B cell (primary cell): ENCODE data around the gene NUAK2. TPM values are rescaled to one million over a fixed set of nuclear protein-coding genes. Genes with fewer than 3 reads are reported as not detected.

ENCODE experiments used
- ATAC-seq: fragments of 200-7000 bp; cut with Tn5 transposase; one replicate; pipeline ENCODE4 v1.10.0; 2021; ENCODE audit warnings: low read depth, mild to moderate bottlenecking, moderate number of reproducible peaks, moderate library complexity
- CTCF ChIA-PET: fragments of 350-600 bp; sonication (Branson Sonifier 250); formaldehyde crosslinking; loops from one replicate; lab custom pipeline; 2021; ENCODE audit warnings: antibody characterized with exemption, inconsistent platforms; lab: Charles Lee
- POLR2A ChIA-PET: fragments of 350-600 bp; sonication (Branson Sonifier 250); formaldehyde crosslinking; loops from one replicate; lab custom pipeline; 2021; ENCODE audit warnings: antibody characterized with exemption; lab: Charles Lee
- DNase-seq: peaks from one replicate; pipeline ENCODE4 v3.0.0; 2013
- H2AFZ ChIP-seq: 2 replicates; pipeline ENCODE4 v1.6.1; 2012; ENCODE audit warnings: mild to moderate bottlenecking, low read depth, low read length; ENCODE audit not compliant: insufficient read depth, poor library complexity, severe bottlenecking
- H3K27ac ChIP-seq, 2 donors: 1 replicate in 1 of 2; 2 replicates in 1 of 2; pipeline ENCODE4 v1.5.1; 2012 to 2013; ENCODE audit warnings: low read length in 2 of 2, mild to moderate bottlenecking in 2 of 2, moderate library complexity in 1 of 2
- H3K27me3 ChIP-seq, 4 experiments: fragments of 200-600 bp in 1 of 4; sonication (generic) in 1 of 4; replicated peaks in 1 of 4; 1 replicate in 2 of 4; 2 replicates in 2 of 4; pipeline versions ENCODE4 v1.6.1 to v1.7.0; 2013 to 2016; ENCODE audit warnings: low read length in 3 of 4, mild to moderate bottlenecking in 2 of 4, mixed read lengths in 1 of 4, moderate library complexity in 1 of 4; ENCODE audit not compliant: insufficient read depth in 4 of 4, control insufficient read depth in 3 of 4; ENCODE audit errors: control extremely low read depth in 1 of 4
- H3K36me3 ChIP-seq, 2 experiments: replicated peaks in 1 of 2; 1 replicate in 1 of 2; 2 replicates in 1 of 2; pipeline versions ENCODE4 v1.6.1 to v1.7.1; 2013; ENCODE audit warnings: low read length in 1 of 2; ENCODE audit not compliant: insufficient read depth in 2 of 2, control insufficient read depth in 1 of 2; ENCODE audit errors: control extremely low read depth in 1 of 2, extremely low read depth in 1 of 2
- H3K4me1 ChIP-seq, 2 donors: fragments of 200-600 bp in 1 of 2; sonication (generic) in 1 of 2; 1 replicate in 1 of 2; 2 replicates in 1 of 2; pipeline versions ENCODE4 v1.5.1 to v1.6.1; 2013 to 2017; ENCODE audit warnings: low read length in 2 of 2; ENCODE audit not compliant: control insufficient read depth in 2 of 2, insufficient read depth in 2 of 2
- H3K4me2 ChIP-seq: replicated peaks from 2 replicates; pipeline ENCODE3; 2012; ENCODE audit warnings: mild to moderate bottlenecking, low read depth, low read length; ENCODE audit not compliant: poor library complexity, severe bottlenecking
- H3K4me3 ChIP-seq, 5 experiments: fragments of 200-600 bp in 1 of 5; sonication (generic) in 1 of 5; 1 replicate in 3 of 5; 2 replicates in 2 of 5; pipeline versions ENCODE4 v1.5.1 to v1.7.0; 2011 to 2016; ENCODE audit warnings: low read length in 4 of 5, mild to moderate bottlenecking in 4 of 5, low read depth in 2 of 5, control low read depth in 1 of 5, moderate library complexity in 1 of 5; ENCODE audit not compliant: insufficient read depth in 1 of 5; ENCODE audit errors: control extremely low read depth in 1 of 5, extremely low read depth in 1 of 5
- H3K79me2 ChIP-seq: fragments of 200-600 bp; sonication (generic); one replicate; pipeline ENCODE4 v1.6.0; 2016; ENCODE audit warnings: low read length; ENCODE audit not compliant: control insufficient read depth, insufficient read depth
- H3K9ac ChIP-seq: fragments of 200-600 bp; sonication (generic); 2 replicates; pipeline ENCODE4 v1.6.1; 2017; ENCODE audit warnings: mild to moderate bottlenecking, low read length, moderate library complexity
- H3K9me3 ChIP-seq, 3 donors: one replicate each; pipeline versions ENCODE4 v1.6.1 to v1.7.1; 2013; ENCODE audit warnings: low read length in 2 of 3; ENCODE audit not compliant: control insufficient read depth in 2 of 3, insufficient read depth in 1 of 3; ENCODE audit errors: control extremely low read depth in 1 of 3
- H4K20me1 ChIP-seq: 2 replicates; pipeline ENCODE4 v1.6.0; 2012; ENCODE audit warnings: mild to moderate bottlenecking, low read length; ENCODE audit not compliant: insufficient read depth, control insufficient read depth, poor library complexity, severe bottlenecking
- H3K27ac Mint-ChIP-seq: one replicate; pipeline ENCODE4 v1.8.0; 2021; ENCODE audit warnings: mixed read lengths
- H3K27me3 Mint-ChIP-seq: one replicate; pipeline ENCODE4 v1.8.0; 2021; ENCODE audit warnings: mixed read lengths
- H3K4me1 Mint-ChIP-seq: one replicate; pipeline ENCODE4 v1.8.0; 2021; ENCODE audit warnings: mixed read lengths
- H3K4me3 Mint-ChIP-seq: one replicate; pipeline ENCODE4 v1.8.0; 2021; ENCODE audit warnings: mixed read lengths
- H3K9me3 Mint-ChIP-seq: one replicate; pipeline ENCODE4 v1.8.0; 2022; ENCODE audit warnings: mixed read lengths; ENCODE audit not compliant: insufficient read depth
- CTCF ChIP-seq: fragments of 200-600 bp; IDR thresholded peaks from one replicate; pipeline ENCODE4 v1.8.0; 2022; ENCODE audit warnings: antibody characterized with exemption, mild to moderate bottlenecking
- EZH2 ChIP-seq: IDR thresholded peaks from 2 replicates; pipeline ENCODE4 v1.6.1; 2012; ENCODE audit warnings: borderline replicate concordance, low read depth, mild to moderate bottlenecking, moderate library complexity, low read length; ENCODE audit not compliant: insufficient read depth, poor library complexity, severe bottlenecking
- WGBS: methylation state at CpG from one replicate; pipeline ENCODE4 v1.1.5; 2013; ENCODE audit warnings: missing lambda C conversion rate; ENCODE audit not compliant: insufficient coverage; 5-methylcytosine and 5-hydroxymethylcytosine counted together
- intact Hi-C: fragments of 100-400 bp; cut with micrococcal nuclease; formaldehyde crosslinking; loops from one replicate; pipeline ENCODE4 v1.10.0; 2022
- polyA plus RNA-seq: library from polyadenylated mRNA; depleted of rRNA; stranded (reverse); fragments of >200 nt; gene quantifications from 2 replicates; pipeline ENCODE4 v1.2.3, GENCODE V29; 2012
- total RNA-seq, 2 donors: library from RNA; stranded (reverse); fragments of 120-200 nt in 1 of 2; gene quantifications; 1 replicate in 1 of 2; 2 replicates in 1 of 2; pipeline versions ENCODE4 v1.2.3 to v1.2.4, GENCODE V29; 2013 to 2022

Gene NUAK2
- total and polyA plus RNA-seq, 2 donors (not counting 1 experiment from before 2014, with no cell fraction given), result 37.9 to 102 TPM

GRCh38 chr1:205285381-205286101 is 36.0 kb downstream of the NUAK2 start:
- Histone ChIP-seq H3K27ac (peak overlapping the region; percentile 94), H4K20me1 (no peaks in the 10 kb centered on the region), H3K4me3 (peak overlapping the region in 4 of 5 experiments; percentile 13 to 47 (median 36)), H3K4me2 (peak overlapping the region; percentile 82), H3K79me2 (peaks cover 27% of the 10 kb centered on the region), H3K36me3 (no peaks in the 10 kb centered on the region), H3K4me1 (peaks cover 87 to 95% of the 10 kb centered on the region in 2 donors), H3K9ac (peak overlapping the region; percentile 49), H3K9me3 (no peaks in the 10 kb centered on the region), H3K27me3 (no peaks in the 10 kb centered on the region), H2AFZ (peak overlapping the region; percentile 39)
- H3K4me1 Mint-ChIP-seq, result peaks cover 78% of the 10 kb centered on the region
- H3K27me3 Mint-ChIP-seq, result no peaks in the 10 kb centered on the region
- peak; percentile 83 for DNase-seq
- POLR2A ChIA-PET, result interaction anchor here (0.6 to 9.8 kb wide), 6 partner anchors 9 to 69 kb away, joined by 4 to 372 read pairs (median 12); partner anchors contain the start of gene NUAK2
- peak overlapping the region; percentile 74 for H3K4me3 Mint-ChIP-seq
- CTCF ChIA-PET, result interaction anchor here (0.6 to 56.6 kb wide), 11 partner anchors 9 to 1260 kb away, joined by 3 to 2421 read pairs (median 4); partner anchors contain the start of gene NUAK2
- WGBS, result 15% methylated on average over 8 of the region's 12 CpGs
- TF ChIP-seq CTCF (no peak), EZH2 (no peak)
- intact Hi-C loops, result loop anchor here (1.0 to 10.0 kb wide), 4 partner anchors 10 to 1998 kb away; partner anchors contain the start of gene RHEX
- no peaks in the 10 kb centered on the region for H3K9me3 Mint-ChIP-seq
- ATAC-seq, result peak; percentile 22
- peak overlapping the region; percentile 92 for H3K27ac Mint-ChIP-seq
